Gastroesophageal sphincter (tissue), 3 donors: ENCODE results near the gene KIF26A.

Experiments
- CTCF ChIP-seq, 4 experiments: fragments of 200-600 bp in 2 of 4; fragments of 450-650 bp in 2 of 4; sonication (generic) in 1 of 4; IDR thresholded peaks; one replicate each; pipeline ENCODE4 v1.5.1; 2017 to 2019; ENCODE audit warnings: antibody characterized with exemption in 4 of 4, mild to moderate bottlenecking in 2 of 4, moderate library complexity in 2 of 4
- POLR2A ChIP-seq, 2 donors: fragments of 450-650 bp; IDR thresholded peaks; one replicate each; pipeline ENCODE4 v1.6.1; 2017; ENCODE audit warnings: antibody characterized with exemption in 2 of 2, mild to moderate bottlenecking in 2 of 2, moderate library complexity in 1 of 2

- TF ChIP-seq CTCF (IDR thresholded peaks at IDR 0.05) (no peak), POLR2A (IDR thresholded peaks at IDR 0.05) (no peak)
Measured at GRCh38 chr14:104174051-104174450, 35.7 kb downstream of the KIF26A start.
